ENCODE measurements around the gene CALB2.

Gene CALB2

DNA sequence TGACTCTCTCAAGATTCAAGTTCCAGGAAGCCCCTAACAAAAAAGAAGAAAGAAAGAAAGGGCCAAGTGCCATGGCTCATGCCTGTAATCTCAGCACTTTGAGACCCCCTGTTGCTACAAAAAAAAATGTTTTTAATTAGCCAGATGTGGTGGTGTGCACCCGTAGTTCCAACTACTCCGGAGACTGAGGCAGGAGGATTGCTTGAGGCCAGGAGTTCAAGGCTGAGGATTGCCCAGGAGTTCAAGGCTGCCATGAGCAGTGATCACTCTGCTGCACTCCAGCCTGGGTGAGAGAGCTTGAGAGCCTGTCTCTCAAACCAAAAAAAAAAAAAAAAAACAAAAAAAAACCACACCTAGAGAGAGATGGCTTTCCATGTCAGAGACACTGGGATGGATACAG, 64.5 kb downstream of the CALB2 start:
- no peak for DNase-seq (ENCODE audit: low spot score)
- TF ChIP-seq, protein P1, sequence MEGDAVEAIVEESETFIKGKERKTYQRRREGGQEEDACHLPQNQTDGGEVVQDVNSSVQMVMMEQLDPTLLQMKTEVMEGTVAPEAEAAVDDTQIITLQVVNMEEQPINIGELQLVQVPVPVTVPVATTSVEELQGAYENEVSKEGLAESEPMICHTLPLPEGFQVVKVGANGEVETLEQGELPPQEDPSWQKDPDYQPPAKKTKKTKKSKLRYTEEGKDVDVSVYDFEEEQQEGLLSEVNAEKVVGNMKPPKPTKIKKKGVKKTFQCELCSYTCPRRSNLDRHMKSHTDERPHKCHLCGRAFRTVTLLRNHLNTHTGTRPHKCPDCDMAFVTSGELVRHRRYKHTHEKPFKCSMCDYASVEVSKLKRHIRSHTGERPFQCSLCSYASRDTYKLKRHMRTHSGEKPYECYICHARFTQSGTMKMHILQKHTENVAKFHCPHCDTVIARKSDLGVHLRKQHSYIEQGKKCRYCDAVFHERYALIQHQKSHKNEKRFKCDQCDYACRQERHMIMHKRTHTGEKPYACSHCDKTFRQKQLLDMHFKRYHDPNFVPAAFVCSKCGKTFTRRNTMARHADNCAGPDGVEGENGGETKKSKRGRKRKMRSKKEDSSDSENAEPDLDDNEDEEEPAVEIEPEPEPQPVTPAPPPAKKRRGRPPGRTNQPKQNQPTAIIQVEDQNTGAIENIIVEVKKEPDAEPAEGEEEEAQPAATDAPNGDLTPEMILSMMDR (IDR thresholded peaks at IDR 0.05; ENCODE audit: extremely low read depth, missing control alignments) = no peak

- TF ChIP-seq, protein P1 (IDR thresholded peaks at IDR 0.05; ENCODE audit: extremely low read depth, missing control alignments) = no peak
- DNase-seq (ENCODE audit: low spot score) = no peak
These were observed 65.3 kb downstream of the CALB2 start for GRCh38 chr16:71423865-71424264.

GRCh38 chr16:71424626-71425025, 66.1 kb downstream of the CALB2 start:
- DNase-seq (ENCODE audit: low spot score) = no peak
- TF ChIP-seq, protein P1 (IDR thresholded peaks at IDR 0.05; ENCODE audit: extremely low read depth, missing control alignments) = no peak

- no peak for DNase-seq (ENCODE audit: low spot score)
- TF ChIP-seq, protein P1 (IDR thresholded peaks at IDR 0.05; ENCODE audit: extremely low read depth, missing control alignments) = no peak
These were observed 67.2 kb downstream of the CALB2 start for GRCh38 chr16:71425746-71426068.

- DNase-seq (ENCODE audit: low spot score) = peak; percentile 72
- TF ChIP-seq, protein P1 (IDR thresholded peaks at IDR 0.05; ENCODE audit: extremely low read depth, missing control alignments) = no peak
These were observed 67.8 kb downstream of the CALB2 start for GRCh38 chr16:71426069-71426879.

DNA sequence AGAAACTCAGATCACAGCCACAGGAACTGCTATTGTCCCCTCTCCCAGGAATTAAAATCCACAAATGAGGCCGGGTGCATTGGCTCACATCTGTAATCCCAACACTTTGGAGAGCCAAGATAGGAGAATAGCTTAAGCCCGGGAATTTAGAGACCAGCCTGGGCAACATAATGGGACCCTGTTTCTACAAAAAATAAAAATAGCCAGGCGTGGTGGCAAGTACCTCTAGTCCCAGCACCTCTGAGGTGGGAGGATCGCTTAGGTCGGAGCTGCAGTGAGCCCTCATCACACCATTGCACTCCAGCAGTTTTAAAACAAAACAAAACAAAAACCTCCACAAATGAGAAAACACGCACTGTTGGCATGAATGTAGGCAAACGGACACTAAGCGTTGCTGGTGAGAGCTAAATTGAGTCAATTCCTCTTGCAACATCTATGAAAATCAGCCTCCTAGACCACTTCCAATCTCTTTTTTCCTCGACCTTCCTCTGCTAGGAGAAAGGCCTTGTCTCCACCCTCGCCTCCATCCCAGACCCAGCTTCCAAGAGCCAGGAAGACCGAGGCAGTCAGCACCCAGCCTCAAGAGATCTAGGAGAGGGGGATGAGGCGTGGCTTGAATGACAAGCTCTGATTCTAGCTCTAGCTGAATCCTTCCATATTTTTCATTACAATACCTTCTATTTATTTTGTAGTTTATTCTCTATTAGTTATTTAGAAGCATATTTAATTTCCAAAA, 68.5 kb downstream of the CALB2 start:
- TF ChIP-seq, protein P1 (IDR thresholded peaks at IDR 0.05; ENCODE audit: extremely low read depth, missing control alignments) = no peak
- DNase-seq (ENCODE audit: low spot score) = no peak

- no peak for DNase-seq (ENCODE audit: low spot score)
- TF ChIP-seq, protein P1 (IDR thresholded peaks at IDR 0.05; ENCODE audit: extremely low read depth, missing control alignments) = no peak
These were observed 69.9 kb downstream of the CALB2 start for GRCh38 chr16:71428385-71428784.

All from GM20000 (cell line).